ENCODE data around the gene CNTN4. TPM values are rescaled to one million over a fixed set of nuclear protein-coding genes. Genes with fewer than 3 reads are reported as not detected.

The CNTN4 gene
- total RNA-seq, 1 donor from 2014 or later, result 0.52 TPM

- Mint-ChIP-seq H3K36me3 (ENCODE audit: low read depth) (no peaks in the 10 kb centered on the region), H3K9me3 (ENCODE audit: low read depth) (no peaks in the 10 kb centered on the region), H3K4me3 (ENCODE audit: unreplicated experiment) (no peak overlapping the region), H3K27me3 (ENCODE audit: low read depth) (no peaks in the 10 kb centered on the region), H3K27ac (ENCODE audit: unreplicated experiment) (no peak overlapping the region), H3K4me1 (ENCODE audit: low read depth) (no peaks in the 10 kb centered on the region)
- TF ChIP-seq CTCF (IDR thresholded peaks at IDR 0.05), result no peak
- no peak for DNase-seq (ENCODE audit: low spot score)
Observed at GRCh38 chr3:2790266-2790815, 691.7 kb downstream of the CNTN4 start.

GRCh38 chr3:2792432-2792831, 693.8 kb downstream of the CNTN4 start:
- TF ChIP-seq CTCF (IDR thresholded peaks at IDR 0.05), result no peak
- H3K36me3 Mint-ChIP-seq (ENCODE audit: low read depth), result no peaks in the 10 kb centered on the region
- no peaks in the 10 kb centered on the region for H3K9me3 Mint-ChIP-seq (ENCODE audit: low read depth)
- H3K4me1 Mint-ChIP-seq (ENCODE audit: low read depth), result no peaks in the 10 kb centered on the region
- no peak for DNase-seq (ENCODE audit: low spot score)
- H3K27me3 Mint-ChIP-seq (ENCODE audit: low read depth), result no peaks in the 10 kb centered on the region
- H3K27ac Mint-ChIP-seq (ENCODE audit: unreplicated experiment), result no peak overlapping the region
- H3K4me3 Mint-ChIP-seq (ENCODE audit: unreplicated experiment), result no peak overlapping the region

GRCh38 chr3:2793987-2794386, 695.3 kb downstream of the CNTN4 start:
- no peak for TF ChIP-seq CTCF (IDR thresholded peaks at IDR 0.05)
- no peaks in the 10 kb centered on the region for H3K27me3 Mint-ChIP-seq (ENCODE audit: low read depth)
- DNase-seq (ENCODE audit: low spot score), result no peak
- H3K4me3 Mint-ChIP-seq (ENCODE audit: unreplicated experiment), result no peak overlapping the region
- no peaks in the 10 kb centered on the region for H3K4me1 Mint-ChIP-seq (ENCODE audit: low read depth)
- H3K36me3 Mint-ChIP-seq (ENCODE audit: low read depth), result no peaks in the 10 kb centered on the region
- peaks cover 3% of the 10 kb centered on the region for H3K9me3 Mint-ChIP-seq (ENCODE audit: low read depth)
- H3K27ac Mint-ChIP-seq (ENCODE audit: unreplicated experiment), result no peak overlapping the region

GRCh38 chr3:2802429-2802828, 703.8 kb downstream of the CNTN4 start:
- peaks cover 6% of the 10 kb centered on the region for H3K9me3 Mint-ChIP-seq (ENCODE audit: low read depth)
- TF ChIP-seq CTCF (IDR thresholded peaks at IDR 0.05), result no peak

GRCh38 chr3:2807514-2807913, 708.8 kb downstream of the CNTN4 start:
- Mint-ChIP-seq H3K27ac (ENCODE audit: unreplicated experiment) (no peak overlapping the region), H3K9me3 (ENCODE audit: low read depth) (peaks cover 21% of the 10 kb centered on the region), H3K36me3 (ENCODE audit: low read depth) (no peaks in the 10 kb centered on the region), H3K27me3 (ENCODE audit: low read depth) (no peaks in the 10 kb centered on the region), H3K4me3 (ENCODE audit: unreplicated experiment) (no peak overlapping the region), H3K4me1 (ENCODE audit: low read depth) (no peaks in the 10 kb centered on the region)
- DNase-seq (ENCODE audit: low spot score), result no peak
- no peak for TF ChIP-seq CTCF (IDR thresholded peaks at IDR 0.05)

More at GRCh38 chr3:2802429-2802828, 703.8 kb downstream of the CNTN4 start:
- no peaks in the 10 kb centered on the region for H3K27me3 Mint-ChIP-seq (ENCODE audit: low read depth)
- DNase-seq (ENCODE audit: low spot score), result no peak
- H3K4me1 Mint-ChIP-seq (ENCODE audit: low read depth), result no peaks in the 10 kb centered on the region
- no peaks in the 10 kb centered on the region for H3K36me3 Mint-ChIP-seq (ENCODE audit: low read depth)
- no peak overlapping the region for H3K4me3 Mint-ChIP-seq (ENCODE audit: unreplicated experiment)
- H3K27ac Mint-ChIP-seq (ENCODE audit: unreplicated experiment), result no peak overlapping the region

Data from chondrocyte (in vitro differentiated cells).